Measurements from ENCODE around the gene STX17. TPM values are rescaled to one million over a fixed set of nuclear protein-coding genes. Genes with fewer than 3 reads are reported as not detected.
A peak's percentile ranks its signal among the peaks of the same experiment; 100 is the strongest.

Gene STX17
- total RNA-seq, 1 donor from 2014 or later = 52.3 TPM

GRCh38 chr9:99889120-99889519 is 17.3 kb upstream of the STX17 start:
- no peak overlapping the region for H3K4me3 Mint-ChIP-seq
- no peaks in the 10 kb centered on the region for H3K36me3 Mint-ChIP-seq
- TF ChIP-seq, protein P1, sequence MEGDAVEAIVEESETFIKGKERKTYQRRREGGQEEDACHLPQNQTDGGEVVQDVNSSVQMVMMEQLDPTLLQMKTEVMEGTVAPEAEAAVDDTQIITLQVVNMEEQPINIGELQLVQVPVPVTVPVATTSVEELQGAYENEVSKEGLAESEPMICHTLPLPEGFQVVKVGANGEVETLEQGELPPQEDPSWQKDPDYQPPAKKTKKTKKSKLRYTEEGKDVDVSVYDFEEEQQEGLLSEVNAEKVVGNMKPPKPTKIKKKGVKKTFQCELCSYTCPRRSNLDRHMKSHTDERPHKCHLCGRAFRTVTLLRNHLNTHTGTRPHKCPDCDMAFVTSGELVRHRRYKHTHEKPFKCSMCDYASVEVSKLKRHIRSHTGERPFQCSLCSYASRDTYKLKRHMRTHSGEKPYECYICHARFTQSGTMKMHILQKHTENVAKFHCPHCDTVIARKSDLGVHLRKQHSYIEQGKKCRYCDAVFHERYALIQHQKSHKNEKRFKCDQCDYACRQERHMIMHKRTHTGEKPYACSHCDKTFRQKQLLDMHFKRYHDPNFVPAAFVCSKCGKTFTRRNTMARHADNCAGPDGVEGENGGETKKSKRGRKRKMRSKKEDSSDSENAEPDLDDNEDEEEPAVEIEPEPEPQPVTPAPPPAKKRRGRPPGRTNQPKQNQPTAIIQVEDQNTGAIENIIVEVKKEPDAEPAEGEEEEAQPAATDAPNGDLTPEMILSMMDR (IDR thresholded peaks at IDR 0.05; ENCODE audit: unreplicated experiment) = no peak
- H3K27ac Mint-ChIP-seq = no peak overlapping the region
- H3K4me1 Mint-ChIP-seq = peaks cover 4% of the 10 kb centered on the region
- no peak for DNase-seq (ENCODE audit: low spot score in 2 of 2, unreplicated experiment in 2 of 2)
- no peaks in the 10 kb centered on the region for H3K9me3 Mint-ChIP-seq
- peaks cover under 1% of the 10 kb centered on the region for H3K27me3 Mint-ChIP-seq (ENCODE audit: low read depth)

GRCh38 chr9:99894826-99895225 is 11.6 kb upstream of the STX17 start:
- Mint-ChIP-seq H3K4me1 (peaks cover 1% of the 10 kb centered on the region), H3K36me3 (no peaks in the 10 kb centered on the region), H3K27me3 (ENCODE audit: low read depth) (peaks cover 11% of the 10 kb centered on the region), H3K4me3 (no peak overlapping the region), H3K27ac (no peak overlapping the region), H3K9me3 (no peaks in the 10 kb centered on the region)
- DNase-seq (ENCODE audit: low spot score in 2 of 2, unreplicated experiment in 2 of 2) = no peak
- TF ChIP-seq, protein P1 (IDR thresholded peaks at IDR 0.05; ENCODE audit: unreplicated experiment) = no peak

DNA sequence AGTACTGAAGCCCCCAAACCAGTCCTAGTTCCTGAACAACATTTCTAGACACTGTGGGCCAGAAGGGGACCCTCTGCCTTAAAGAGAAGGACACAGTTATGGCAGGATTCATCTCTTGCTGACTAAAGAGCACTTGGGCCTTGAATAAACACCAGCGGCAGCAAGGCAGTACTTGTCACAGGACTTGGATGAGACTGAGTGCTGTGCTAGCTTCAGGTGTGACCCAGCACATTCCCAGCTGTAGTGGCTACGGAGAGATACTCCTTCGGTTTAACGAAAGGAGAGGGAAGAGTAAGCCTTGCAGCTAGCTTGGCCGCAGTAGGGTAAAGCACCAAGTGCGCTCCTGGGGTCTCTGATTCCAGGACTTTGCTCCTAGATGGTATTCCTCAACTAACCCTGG is 10.9 kb upstream of the STX17 start:
- H3K9me3 Mint-ChIP-seq = no peaks in the 10 kb centered on the region
- peaks cover 1% of the 10 kb centered on the region for H3K4me1 Mint-ChIP-seq
- no peak for DNase-seq (ENCODE audit: low spot score in 2 of 2, unreplicated experiment in 2 of 2)

GRCh38 chr9:99896119-99896518 is 10.3 kb upstream of the STX17 start:
- Mint-ChIP-seq H3K27ac (no peak overlapping the region), H3K27me3 (ENCODE audit: low read depth) (peaks cover 14% of the 10 kb centered on the region), H3K4me3 (no peak overlapping the region), H3K9me3 (no peaks in the 10 kb centered on the region), H3K4me1 (peaks cover 1% of the 10 kb centered on the region), H3K36me3 (no peaks in the 10 kb centered on the region)
- TF ChIP-seq, protein P1 (IDR thresholded peaks at IDR 0.05; ENCODE audit: unreplicated experiment) = no peak
- no peak for DNase-seq (ENCODE audit: low spot score in 2 of 2, unreplicated experiment in 2 of 2)

More for the DNA sequence above, 10.9 kb upstream of the STX17 start:
- Mint-ChIP-seq H3K27ac (no peak overlapping the region), H3K27me3 (ENCODE audit: low read depth) (peaks cover 11% of the 10 kb centered on the region), H3K36me3 (no peaks in the 10 kb centered on the region), H3K4me3 (no peak overlapping the region)
- TF ChIP-seq, protein P1 (IDR thresholded peaks at IDR 0.05; ENCODE audit: unreplicated experiment) = no peak

- TF ChIP-seq, protein P1 (IDR thresholded peaks at IDR 0.05; ENCODE audit: unreplicated experiment) = no peak
- no peak for DNase-seq (ENCODE audit: low spot score in 2 of 2, unreplicated experiment in 2 of 2)
- Mint-ChIP-seq H3K27me3 (ENCODE audit: low read depth) (peaks cover 11% of the 10 kb centered on the region), H3K4me3 (no peak overlapping the region), H3K4me1 (peaks cover 14% of the 10 kb centered on the region), H3K36me3 (no peaks in the 10 kb centered on the region), H3K27ac (no peak overlapping the region), H3K9me3 (no peaks in the 10 kb centered on the region)
Measured at GRCh38 chr9:99903393-99903792, 3.1 kb upstream of the STX17 start.

- TF ChIP-seq, protein P1 (IDR thresholded peaks at IDR 0.05; ENCODE audit: unreplicated experiment) = no peak
- Mint-ChIP-seq H3K27ac (peak overlapping the region; percentile 90), H3K27me3 (ENCODE audit: low read depth) (peaks cover 6% of the 10 kb centered on the region), H3K36me3 (peaks cover 1% of the 10 kb centered on the region), H3K9me3 (no peaks in the 10 kb centered on the region), H3K4me3 (peak overlapping the region; percentile 98), H3K4me1 (peaks cover 22% of the 10 kb centered on the region)
- no peak for DNase-seq (ENCODE audit: low spot score in 2 of 2, unreplicated experiment in 2 of 2)
Measured at GRCh38 chr9:99905833-99906402, 536 bp upstream of the STX17 start.
